CD4-positive, alpha-beta T cell treated with Interleukin-17A for 1 hour (primary cell): ENCODE data around the gene PCDH9.
"Not testable (repeated sequence)": the region's sequence is repeated elsewhere in the genome, so short reads cannot be mapped to it uniquely, and the experiment has no call there.

Source experiments
- DNase-seq: peaks from one replicate; pipeline ENCODE4 v3.0.0-alpha.2; 2020

Gene PCDH9

DNA sequence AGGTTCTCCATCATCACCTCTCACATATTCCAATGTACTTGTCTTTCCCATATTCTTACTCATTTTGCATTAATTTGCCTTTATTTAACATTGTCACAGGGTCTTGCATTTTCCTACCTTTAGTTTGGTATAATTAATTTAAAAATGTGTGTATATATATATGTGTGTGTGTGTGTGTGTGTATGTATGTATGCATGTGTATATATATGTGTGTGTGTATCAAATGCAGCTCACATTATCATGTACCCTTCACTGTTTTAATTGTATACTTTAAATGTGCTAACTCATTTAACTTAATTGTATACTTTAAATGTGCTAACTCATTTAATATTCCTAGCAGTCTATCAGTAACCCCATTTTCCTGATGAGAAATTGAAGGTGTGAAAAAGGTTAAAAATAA is 104.5 kb downstream of the PCDH9 start:
- DNase-seq, result no peak

DNA sequence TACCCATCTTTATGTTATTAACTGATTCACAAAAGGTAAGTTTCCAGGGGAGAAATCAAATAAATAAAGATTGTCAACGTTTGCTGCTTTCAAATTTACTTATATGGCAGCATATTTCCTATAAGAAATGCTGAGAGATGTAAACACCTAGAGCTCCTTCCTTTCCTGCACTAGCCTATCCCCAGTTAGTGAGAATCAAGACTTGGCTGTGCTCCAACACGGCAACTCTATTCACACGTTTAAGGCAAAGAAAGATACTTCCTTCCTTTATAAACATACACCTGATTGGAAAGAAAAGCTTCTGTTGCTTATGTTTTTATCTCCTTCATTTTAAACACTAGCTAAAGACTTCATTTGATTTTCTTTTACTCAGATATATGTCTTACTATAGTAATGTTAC is 107.0 kb downstream of the PCDH9 start:
- no peak for DNase-seq

DNA sequence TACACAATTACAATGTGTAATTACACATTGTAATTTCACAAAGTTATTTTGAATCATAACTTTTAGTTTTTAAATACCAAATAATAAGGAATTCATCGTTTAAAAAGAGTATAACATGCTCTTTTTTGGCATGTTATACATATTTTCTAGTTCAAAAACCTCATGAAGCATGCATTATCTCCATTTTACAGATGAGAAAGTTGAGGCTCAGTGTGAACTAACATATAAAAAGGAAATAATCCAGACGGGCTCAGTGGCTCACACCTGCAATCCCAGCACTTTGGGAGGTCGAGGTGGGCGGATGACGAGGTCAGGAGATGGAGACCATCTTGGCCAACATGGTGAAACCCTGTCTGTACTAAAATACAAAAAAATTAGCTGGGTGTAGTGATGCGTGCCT is 107.9 kb downstream of the PCDH9 start:
- no peak for DNase-seq

DNA sequence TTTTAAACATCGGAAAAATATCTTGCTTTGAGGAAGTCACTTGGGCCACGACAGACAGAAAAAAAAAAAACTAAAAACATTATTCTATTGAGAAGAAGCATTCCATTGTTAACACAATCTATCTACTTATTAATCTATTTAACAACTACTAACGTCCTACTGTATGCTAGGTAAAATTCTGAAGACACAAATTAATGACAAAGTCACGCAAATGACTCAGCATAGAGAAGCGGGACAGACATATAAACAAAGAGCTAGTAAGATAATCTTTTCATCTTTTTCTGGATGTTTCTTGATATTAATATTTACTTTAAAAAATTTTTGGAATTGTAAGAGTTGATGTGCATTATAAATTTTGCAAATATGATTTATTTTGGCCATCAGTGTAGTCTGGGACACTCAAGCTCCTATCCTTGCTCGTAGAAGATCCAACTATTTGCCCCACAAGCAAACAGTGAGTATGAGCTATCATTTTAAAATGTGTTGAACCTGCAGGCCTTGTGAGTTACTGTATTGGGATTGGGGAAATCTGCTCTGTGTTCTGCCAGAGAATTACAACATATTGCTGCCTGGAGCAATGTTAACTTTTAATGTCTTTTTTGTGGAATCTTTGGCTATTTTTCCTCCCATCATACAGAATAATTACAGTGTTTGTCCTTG is 109.1 kb downstream of the PCDH9 start:
- no peak for DNase-seq

DNA sequence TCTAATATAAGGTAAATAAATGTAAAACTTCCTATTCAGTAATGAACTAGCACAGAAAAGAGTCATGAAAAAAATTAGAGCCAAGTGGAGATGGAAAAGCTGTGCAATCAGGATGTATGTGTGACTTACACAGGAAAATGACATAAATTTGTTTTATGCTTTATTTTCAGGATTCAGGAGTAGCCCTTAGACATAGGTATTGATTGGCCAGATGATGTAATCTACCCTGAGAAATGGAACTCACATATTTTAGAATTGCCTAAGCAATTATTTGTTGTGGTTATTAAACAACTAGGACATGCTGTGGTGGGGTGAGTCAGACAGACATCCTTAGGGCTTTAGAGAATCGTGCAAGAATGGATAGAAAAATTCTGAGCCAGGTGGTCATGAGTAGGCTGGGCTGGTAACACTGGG is 110.6 kb downstream of the PCDH9 start:
- no peak for DNase-seq

DNA sequence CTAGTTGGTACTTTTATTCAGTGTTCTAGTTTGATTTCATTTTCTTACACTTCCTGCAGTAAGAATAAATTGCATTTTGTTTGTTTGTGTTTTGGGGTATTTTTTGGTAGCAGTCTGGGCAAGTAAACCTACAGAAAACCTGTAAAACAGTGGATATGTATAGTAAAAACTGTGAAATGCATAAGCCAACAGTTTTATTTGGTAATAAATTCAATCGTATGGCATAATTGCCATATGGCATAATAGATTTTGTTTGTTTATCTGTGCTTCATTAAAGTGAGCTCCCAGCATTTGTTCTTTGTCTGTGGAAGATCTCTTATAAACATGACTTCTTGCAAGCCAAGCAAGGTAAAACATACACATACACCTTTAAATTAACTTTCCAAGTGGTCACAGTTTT is 111.9 kb downstream of the PCDH9 start:
- no peak for DNase-seq

DNA sequence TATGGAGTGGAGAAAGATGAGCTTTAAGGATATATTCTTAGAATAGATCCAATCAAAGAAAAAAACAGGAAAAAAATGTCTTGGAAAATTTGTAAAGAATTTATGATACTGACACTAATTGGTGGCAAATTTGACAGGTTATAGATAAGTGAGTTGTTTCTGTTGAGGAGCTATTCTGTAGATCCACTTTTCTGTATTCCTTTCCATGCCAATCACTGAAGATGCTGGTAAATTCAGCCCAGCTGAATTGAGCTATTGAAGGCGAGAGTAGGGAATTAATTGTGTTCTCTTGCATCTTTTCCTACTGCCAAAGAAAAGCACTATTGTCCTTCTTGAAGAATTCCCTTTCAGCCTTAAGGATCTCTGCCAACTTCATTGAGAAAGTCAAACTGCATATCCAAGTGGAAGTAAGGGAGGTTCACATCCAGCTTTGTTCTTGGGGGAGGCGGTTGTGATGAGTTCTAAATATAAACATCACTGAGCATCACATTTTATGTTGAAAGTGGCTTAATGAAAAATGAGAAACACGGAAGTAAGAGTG is 113.1 kb downstream of the PCDH9 start:
- no peak for DNase-seq

DNA sequence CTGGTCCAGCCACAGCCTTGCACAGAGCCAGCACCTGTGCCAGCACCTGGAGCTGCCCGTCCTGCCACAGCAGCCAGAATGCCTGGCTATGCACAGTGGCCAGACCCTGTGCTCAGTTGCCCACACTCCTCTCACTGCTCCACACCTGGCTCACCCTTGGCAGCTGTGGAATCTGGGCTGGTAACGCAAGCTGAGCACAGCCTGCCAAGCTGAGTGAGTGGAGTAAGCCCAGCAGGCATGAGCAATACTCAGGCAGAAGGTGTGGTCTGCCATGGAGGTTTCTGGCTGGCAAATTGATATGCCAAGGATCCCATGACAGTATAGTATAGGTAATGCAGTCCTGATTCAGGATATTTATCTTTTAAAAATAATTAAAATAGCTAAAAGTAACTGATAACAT is 122.2 kb downstream of the PCDH9 start:
- DNase-seq, result no peak

DNA sequence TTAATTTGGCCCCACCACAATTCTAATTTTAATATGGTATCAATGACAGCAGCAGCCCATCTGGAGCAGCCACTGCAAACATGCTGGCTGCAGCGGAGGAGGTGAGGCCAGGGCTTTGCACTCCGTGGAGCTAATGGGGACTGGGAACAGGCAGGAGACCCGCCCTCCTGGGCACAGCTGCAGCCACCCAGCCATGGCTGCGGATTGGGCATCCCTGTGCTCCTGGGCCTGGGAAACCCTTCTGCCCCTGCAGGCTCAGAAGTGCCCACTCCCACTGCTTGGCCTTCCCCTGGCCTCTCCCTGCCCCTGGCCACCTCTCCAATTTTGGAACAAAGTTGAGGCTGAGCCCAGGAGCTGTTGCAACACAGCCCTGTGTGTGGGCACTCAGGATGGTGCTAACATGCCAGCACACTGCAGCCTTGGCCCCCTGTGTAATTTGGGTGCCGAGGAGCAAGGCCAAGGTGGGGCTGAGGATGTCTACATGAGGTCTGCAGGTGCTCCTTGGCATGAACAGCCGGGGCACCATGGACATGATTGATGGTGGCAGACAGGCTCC is 123.6 kb downstream of the PCDH9 start:
- no peak for DNase-seq

DNA sequence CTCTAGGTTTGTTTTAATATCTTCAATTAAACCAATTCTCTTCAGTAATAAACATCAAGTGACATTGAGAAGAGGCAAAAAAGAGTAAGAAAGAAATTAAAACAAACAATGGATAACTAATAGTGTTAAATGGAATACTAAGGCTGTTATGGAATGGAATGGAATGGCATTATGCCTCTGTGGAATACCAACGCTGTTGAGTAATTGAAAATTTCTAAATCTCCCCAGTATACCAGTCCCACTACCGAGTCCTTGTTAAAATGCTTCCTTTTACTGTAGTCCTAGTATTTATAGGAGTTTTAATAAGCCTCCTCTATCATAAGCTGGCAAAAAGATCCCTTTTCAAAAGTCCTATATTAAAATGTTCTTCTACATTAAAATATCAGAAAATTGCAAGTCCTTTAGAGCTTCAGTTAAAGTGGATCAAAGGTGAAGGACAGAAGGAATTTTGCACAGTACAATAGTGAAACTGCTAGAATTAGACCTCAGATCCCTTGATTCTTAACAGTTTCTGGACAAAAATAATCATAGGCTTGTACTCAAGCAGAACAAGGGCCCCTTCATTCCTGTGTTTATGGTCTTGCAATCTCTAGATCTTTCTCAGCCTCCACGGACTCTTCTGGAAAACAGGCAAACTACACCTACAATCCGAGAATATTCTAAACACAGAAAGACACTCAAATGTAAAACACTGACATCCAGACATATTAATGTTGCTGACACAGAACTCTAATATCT is 128.2 kb downstream of the PCDH9 start:
- no peak for DNase-seq

DNA sequence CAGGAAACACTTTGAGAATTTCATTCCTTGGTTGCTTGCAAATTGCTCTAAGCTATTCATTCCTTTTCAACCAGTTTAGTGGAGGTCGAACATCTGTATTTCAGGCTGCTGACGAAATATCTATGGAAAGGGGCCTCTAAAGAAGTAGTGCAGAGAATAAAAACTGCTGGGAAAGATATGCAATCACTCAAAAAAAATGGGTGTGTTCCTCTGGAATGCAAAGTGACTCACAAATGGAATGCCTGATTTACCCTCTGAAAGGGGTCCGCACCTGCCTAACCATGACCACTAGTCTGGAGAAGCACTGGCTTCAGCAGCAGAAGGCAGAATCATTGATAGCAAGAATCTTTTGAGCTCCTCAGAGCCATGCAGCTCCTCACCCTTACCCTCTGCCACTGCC is 129.4 kb downstream of the PCDH9 start:
- DNase-seq, result no peak

DNA sequence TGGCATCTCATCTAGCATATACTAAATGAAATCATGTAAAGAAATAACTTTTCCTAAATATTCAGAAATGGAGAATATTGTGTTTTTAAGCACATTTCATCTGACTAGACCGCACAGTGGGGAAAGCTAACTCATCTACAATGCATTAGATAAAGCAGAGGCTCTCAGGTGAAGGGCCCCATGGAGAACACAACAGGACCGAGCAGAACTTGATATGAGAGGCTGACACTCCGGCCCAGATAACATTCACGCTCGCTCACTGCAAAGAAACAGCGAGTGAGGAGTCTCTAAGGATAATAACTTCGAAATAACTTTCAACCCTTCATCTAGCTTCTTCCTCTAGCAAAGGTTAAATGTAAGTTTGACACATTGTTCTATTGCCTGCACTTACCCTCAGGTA is 130.6 kb downstream of the PCDH9 start:
- no peak for DNase-seq

DNA sequence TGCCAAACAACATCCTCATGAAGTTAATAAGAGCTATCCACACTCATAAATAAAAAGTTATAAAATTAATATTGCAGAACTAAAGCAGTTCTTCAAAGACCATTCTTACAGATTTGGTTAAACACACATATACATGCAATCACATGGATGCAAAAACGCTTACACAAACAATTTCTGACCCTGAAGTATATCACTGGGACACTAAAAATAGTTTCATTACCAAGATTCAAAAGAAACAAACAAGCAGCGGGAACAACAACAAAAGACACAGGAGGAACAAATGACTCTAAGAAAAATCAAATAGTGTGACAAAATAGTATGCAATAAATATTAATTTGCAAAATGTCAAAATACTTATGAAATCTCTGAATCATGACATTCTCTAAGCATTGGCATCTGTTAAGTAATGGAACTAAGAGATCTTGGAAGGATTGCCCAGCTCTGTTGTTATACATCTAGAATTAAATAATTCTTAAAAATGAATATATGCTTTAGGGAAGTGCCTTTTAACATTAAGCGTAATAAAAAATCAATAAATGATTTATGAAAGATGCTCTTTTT is 132.2 kb downstream of the PCDH9 start:
- DNase-seq, result no peak

DNA sequence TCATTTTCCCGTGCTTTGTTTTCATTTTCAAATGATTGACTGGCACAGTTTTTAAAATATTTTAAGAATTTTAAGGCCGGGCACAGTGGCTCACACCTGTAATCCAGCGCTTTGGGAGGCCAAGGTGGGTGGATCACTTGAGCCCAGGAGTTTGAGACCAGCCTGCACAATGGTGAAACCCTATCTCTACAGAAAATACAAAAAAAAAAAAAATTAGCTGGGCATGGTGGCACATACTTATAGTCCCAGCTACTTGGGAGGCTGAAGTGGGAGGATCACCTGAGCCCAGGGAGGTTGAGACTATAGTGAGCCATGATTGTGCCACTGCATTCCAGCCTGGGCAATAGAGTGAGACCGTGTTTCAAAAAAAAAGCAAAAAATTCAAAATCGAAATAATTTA is 133.2 kb downstream of the PCDH9 start:
- DNase-seq, result not testable (repeated sequence)

DNA sequence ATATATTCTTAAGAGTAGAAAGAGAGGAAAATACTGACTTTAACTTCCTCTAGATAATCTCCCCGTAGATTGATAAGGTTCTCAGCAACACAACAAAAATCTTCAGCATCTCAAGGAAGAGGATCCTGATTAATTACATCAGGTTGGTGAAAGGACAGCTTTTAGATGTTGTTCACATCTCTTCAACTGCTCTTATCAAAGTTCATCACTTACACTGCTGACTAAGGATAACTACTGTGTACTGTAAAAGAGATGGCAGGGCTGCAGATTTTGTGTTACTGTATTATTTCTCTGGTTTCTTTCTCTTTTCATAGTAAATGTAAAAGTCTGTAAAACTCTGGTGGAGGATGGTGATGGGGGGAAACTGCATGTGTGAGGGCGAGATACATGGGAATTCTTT is 133.7 kb downstream of the PCDH9 start:
- no peak for DNase-seq

DNA sequence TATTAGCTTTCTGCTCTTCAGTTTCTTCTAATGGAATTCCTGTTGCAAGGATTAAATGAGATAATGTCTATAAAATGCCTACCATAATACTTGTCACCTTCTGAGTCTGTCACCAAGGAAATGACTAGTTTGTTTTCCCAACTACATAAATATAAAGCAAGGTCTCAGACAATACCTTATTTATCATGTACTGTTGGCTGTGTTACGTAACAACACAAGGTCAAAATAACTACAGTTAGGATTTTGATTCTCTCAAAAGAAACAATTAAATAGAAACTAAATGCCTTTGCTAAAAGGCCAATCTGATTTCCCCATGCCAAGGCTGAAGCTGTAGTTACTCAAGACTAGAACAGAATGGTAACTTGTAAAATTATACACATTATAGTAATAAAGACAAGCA is 134.5 kb downstream of the PCDH9 start:
- DNase-seq, result no peak

DNA sequence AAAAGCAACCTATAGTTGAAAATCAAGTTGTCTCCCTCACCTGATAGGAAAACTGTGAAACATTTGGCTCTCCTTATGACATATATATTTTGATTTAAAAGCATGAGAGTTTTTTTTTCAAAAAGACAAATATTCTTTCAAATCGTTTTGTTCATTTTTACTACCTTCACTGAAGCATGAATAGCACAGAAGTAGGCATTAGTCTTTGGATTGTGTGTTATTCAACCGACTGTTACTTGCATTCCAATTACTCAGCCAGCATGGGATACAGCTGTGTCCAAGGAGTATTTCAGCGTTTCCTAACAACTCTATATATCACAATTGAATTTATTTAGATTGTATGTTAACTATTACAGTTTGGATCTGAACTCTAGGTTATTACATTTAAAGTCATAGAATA is 135.2 kb downstream of the PCDH9 start:
- no peak for DNase-seq

DNA sequence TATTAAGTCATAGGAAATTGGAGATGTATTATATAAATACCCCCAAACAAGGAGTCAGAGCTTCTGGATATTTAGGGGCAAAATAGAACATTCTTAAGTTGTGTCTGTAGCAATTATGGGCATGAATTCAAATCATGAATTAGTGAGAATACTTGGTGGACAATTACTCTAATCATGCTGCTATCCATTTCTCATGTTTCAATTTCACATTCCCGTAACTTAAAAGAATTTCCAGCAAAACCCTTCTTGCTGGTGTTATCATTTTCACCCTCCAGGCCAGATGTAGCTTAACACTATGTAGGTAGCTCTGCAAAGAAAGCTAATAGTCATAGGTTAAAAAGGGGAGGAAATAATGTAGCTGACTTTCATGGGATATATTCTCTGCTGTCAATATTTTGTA is 136.1 kb downstream of the PCDH9 start:
- DNase-seq, result no peak

DNA sequence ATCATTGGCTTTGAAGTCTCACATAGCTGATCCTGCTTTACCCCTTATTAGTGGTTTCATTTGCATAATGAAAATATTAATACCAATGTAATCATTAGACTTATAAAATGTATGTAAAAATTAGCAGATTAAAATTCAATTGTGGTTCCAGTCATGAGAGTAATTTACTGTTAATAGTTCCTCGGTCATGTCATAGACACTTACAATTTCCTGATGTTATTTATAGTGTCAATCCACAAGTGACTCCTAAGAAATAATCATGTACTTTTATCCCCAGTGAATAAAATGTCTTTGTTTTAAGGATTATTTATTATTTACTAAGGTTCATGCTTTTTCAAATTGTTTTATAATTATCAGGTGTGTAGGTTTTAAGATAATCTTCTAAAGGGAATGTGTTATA is 138.5 kb downstream of the PCDH9 start:
- no peak for DNase-seq

DNA sequence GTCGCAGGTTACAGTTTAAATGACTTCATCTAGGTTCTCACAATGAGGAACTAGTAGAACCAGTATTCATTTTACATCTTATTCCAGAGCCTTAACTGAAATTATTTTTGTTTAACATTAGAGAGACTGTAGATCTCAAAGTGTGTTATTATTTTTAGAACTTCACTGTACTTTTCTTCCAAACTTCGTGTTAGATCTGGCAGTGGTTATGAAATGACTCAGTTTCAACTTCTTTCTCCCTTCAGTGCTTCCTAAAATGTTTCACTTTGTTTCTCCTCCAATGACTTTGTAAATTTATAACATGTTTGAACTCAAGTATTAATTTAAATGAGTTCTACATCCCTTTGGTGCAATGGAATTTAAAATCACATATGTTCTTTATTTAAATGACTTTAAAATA is 139.3 kb downstream of the PCDH9 start:
- no peak for DNase-seq

DNA sequence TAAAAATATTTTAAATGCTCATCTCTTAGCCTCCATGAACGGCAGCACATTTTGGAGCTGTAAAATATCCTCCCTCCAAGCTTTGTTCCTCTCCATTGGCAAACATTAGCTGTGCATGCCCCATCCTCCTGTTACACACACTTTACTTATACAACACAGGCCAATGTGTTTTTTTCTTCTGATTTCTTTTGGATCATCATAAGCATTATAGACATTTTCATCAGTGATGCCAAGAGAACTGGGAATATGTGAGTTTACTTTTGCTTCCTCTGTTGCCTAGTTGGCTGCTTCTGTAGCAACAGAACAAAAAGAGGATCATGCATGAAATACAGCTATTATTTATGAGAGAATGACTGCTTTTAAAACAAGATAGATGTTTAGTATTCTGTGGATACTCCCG is 142.6 kb downstream of the PCDH9 start:
- no peak for DNase-seq

DNA sequence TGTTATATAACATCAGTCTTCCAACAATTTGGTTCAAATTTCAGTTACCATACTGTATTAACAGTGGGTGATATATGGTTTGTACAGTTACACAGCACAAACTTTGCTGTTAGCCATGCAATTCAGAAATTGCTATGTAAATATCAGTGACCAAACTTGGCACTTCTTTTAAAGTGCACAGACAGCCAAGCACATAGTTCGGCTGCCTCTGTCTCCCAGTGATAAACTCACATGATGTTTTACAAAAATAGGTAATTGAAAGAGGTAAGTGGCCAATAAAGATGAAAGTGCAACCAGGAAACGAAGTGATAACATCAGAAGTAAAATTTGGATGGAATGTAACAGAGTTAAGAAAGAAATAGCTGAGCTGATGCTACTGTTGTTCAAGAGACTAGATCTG is 143.9 kb downstream of the PCDH9 start:
- no peak for DNase-seq

DNA sequence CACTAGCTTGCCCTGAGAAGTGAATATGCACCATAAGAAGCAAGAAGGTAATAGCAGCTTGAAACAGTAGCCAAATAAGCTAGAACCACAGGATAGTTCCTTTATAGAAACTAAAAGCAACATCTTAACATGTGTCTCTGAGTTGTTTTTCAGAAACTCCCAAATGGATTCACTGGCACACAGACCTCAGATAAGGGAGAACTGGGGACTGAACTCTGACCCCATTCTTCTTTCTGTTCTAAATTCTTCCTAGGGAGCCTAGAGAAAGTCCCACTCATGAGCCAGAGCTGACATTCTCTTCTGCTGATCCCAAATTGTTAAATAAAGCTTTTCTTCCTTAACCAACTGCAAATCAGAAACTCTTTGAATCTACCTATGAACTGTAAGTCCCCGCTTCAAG is 146.1 kb downstream of the PCDH9 start:
- no peak for DNase-seq

DNA sequence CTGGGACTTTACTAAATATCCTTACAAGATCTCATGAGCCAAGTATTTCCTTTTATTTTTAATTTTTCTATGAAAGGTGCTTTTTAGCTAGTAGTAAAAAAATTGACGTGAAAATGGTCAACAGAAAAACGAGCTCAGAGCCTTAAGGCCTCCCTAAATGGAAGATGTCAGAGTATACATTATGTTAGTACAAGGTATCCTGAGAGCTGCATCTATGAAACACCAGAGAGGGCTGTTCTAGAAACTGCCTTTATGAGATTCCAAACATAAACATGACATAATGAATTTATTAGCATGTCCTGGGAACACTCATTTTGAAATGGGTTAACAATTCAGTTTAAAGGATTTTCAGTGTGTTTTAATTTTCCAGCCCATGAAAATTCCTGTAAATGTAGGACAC is 146.6 kb downstream of the PCDH9 start:
- no peak for DNase-seq
